ENCODE measurements around the gene DNAJC30.

DNA sequence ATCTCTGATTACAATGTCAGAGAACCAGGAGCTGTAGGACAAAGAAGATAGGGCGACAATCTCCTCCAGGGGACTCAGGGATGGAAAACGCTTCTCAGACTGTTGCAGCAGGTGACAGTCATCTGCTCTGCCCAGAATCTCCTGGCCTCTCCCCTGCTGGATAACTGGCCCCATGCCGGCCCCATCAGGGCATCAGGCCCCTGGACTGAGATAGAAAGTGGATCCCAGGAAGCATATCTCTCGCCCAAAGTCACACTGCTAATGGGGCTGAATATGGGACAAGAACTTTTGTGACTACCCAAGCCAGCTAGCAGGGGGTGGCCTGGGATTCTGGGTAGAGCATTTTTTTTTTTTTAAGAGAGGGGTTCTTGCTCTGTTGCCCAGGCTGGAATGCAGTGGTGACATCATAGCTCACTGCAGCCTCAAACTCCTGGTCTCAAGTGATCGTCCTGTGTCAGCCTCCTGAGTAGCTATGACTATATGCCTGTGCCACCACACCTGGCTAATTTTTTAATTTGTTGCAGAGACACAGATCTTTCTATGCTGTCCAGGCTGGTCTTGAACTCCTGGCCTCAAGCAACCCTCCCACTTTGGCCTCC lies 38.5 kb downstream of the DNAJC30 start:
- TF ChIP-seq CTCF (conservative IDR thresholded peaks at IDR 0.05; ENCODE audit: low read depth in 2 of 2), result no peak
- TF ChIP-seq POLR2AphosphoS5 (IDR thresholded peaks at IDR 0.05; ENCODE audit: low read depth), result no peak
- TF ChIP-seq, protein P1, sequence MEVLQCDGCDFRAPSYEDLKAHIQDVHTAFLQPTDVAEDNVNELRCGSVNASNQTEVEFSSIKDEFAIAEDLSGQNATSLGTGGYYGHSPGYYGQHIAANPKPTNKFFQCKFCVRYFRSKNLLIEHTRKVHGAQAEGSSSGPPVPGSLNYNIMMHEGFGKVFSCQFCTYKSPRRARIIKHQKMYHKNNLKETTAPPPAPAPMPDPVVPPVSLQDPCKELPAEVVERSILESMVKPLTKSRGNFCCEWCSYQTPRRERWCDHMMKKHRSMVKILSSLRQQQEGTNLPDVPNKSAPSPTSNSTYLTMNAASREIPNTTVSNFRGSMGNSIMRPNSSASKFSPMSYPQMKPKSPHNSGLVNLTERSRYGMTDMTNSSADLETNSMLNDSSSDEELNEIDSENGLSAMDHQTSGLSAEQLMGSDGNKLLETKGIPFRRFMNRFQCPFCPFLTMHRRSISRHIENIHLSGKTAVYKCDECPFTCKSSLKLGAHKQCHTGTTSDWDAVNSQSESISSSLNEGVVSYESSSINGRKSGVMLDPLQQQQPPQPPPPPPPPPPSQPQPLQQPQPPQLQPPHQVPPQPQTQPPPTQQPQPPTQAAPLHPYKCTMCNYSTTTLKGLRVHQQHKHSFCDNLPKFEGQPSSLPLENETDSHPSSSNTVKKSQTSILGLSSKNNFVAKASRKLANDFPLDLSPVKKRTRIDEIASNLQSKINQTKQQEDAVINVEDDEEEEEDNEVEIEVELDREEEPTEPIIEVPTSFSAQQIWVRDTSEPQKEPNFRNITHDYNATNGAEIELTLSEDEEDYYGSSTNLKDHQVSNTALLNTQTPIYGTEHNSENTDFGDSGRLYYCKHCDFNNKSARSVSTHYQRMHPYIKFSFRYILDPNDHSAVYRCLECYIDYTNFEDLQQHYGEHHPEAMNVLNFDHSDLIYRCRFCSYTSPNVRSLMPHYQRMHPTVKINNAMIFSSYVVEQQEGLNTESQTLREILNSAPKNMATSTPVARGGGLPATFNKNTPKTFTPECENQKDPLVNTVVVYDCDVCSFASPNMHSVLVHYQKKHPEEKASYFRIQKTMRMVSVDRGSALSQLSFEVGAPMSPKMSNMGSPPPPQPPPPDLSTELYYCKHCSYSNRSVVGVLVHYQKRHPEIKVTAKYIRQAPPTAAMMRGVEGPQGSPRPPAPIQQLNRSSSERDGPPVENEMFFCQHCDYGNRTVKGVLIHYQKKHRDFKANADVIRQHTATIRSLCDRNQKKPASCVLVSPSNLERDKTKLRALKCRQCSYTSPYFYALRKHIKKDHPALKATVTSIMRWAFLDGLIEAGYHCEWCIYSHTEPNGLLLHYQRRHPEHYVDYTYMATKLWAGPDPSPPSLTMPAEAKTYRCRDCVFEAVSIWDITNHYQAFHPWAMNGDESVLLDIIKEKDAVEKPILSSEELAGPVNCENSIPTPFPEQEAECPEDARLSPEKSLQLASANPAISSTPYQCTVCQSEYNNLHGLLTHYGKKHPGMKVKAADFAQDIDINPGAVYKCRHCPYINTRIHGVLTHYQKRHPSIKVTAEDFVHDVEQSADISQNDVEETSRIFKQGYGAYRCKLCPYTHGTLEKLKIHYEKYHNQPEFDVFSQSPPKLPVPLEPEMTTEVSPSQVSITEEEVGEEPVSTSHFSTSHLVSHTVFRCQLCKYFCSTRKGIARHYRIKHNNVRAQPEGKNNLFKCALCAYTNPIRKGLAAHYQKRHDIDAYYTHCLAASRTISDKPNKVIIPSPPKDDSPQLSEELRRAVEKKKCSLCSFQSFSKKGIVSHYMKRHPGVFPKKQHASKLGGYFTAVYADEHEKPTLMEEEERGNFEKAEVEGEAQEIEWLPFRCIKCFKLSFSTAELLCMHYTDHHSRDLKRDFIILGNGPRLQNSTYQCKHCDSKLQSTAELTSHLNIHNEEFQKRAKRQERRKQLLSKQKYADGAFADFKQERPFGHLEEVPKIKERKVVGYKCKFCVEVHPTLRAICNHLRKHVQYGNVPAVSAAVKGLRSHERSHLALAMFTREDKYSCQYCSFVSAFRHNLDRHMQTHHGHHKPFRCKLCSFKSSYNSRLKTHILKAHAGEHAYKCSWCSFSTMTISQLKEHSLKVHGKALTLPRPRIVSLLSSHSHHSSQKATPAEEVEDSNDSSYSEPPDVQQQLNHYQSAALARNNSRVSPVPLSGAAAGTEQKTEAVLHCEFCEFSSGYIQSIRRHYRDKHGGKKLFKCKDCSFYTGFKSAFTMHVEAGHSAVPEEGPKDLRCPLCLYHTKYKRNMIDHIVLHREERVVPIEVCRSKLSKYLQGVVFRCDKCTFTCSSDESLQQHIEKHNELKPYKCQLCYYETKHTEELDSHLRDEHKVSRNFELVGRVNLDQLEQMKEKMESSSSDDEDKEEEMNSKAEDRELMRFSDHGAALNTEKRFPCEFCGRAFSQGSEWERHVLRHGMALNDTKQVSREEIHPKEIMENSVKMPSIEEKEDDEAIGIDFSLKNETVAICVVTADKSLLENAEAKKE (CRISPR knock-in tag; IDR thresholded peaks at IDR 0.05), result no peak
